Body of pancreas (tissue), 4 donors: ENCODE measurements around the gene HOXD8.

Source experiments
- POLR2A ChIP-seq, 3 donors: fragments of 450-650 bp; IDR thresholded peaks; one replicate each; pipeline ENCODE4 v1.6.1; 2016; ENCODE audit warnings: antibody characterized with exemption in 3 of 3, mild to moderate bottlenecking in 2 of 3
- TF ChIP-seq, protein P1 (sequence below), 7 experiments: fragments of 450-650 bp in 4 of 7; fragments of 200-600 bp in 3 of 7; sonication (generic) in 3 of 7; IDR thresholded peaks; one replicate each; pipeline ENCODE4 v1.5.1; 2016 to 2019; ENCODE audit warnings: antibody characterized with exemption in 7 of 7

DNA sequence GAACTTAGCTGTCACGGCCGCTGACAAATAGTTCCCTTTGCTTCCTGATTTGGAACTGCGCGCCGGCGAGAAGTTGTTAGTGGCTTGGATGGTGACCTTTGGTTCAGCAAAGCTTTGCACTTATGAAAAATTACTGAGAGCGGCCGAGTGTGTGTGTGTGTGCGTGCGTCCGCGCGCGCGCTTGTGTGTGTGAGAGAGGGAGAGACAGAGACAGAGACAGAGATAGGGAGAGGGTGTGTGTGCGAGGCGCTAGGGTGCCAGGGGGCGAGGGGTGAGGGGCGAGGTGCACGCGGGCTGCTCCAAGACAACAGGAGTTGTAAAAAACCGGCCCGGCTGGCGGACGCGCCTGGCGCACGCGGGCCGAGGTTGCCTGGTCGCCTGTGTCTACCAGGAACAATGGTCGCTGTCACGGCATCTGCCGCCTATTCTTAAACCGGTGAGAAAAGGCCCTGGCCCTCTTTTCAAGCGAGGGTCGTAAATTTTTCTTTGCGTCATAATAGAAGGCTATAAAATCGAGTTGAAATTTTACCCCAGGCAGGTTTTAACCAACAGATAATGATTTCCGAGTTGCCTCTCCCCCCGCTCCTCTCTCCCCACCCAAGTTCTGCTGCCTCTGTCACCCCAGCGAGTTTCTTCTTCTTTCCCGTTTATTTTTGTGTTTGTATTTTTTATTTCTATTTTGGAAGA is 28.1 kb downstream of the HOXD8 start:
- TF ChIP-seq, protein P1, sequence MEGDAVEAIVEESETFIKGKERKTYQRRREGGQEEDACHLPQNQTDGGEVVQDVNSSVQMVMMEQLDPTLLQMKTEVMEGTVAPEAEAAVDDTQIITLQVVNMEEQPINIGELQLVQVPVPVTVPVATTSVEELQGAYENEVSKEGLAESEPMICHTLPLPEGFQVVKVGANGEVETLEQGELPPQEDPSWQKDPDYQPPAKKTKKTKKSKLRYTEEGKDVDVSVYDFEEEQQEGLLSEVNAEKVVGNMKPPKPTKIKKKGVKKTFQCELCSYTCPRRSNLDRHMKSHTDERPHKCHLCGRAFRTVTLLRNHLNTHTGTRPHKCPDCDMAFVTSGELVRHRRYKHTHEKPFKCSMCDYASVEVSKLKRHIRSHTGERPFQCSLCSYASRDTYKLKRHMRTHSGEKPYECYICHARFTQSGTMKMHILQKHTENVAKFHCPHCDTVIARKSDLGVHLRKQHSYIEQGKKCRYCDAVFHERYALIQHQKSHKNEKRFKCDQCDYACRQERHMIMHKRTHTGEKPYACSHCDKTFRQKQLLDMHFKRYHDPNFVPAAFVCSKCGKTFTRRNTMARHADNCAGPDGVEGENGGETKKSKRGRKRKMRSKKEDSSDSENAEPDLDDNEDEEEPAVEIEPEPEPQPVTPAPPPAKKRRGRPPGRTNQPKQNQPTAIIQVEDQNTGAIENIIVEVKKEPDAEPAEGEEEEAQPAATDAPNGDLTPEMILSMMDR (IDR thresholded peaks at IDR 0.05) = no peak
- no peak for TF ChIP-seq POLR2A (IDR thresholded peaks at IDR 0.05)
